Endothelial cell (in vitro differentiated cells): ENCODE measurements around the gene UTY. TPM values are rescaled to one million over a fixed set of nuclear protein-coding genes. Genes with fewer than 3 reads are reported as not detected.
A peak's percentile ranks its signal among the peaks of the same experiment; 100 is the strongest.

Experiments
- DNase-seq: peaks from one replicate; pipeline ENCODE4 v3.0.0; 2021; ENCODE audit warnings: low spot score
- H3K27ac Mint-ChIP-seq: one replicate; pipeline ENCODE4 v1.8.0; 2021; ENCODE audit warnings: mixed read lengths, inconsistent platforms; ENCODE audit not compliant: unreplicated experiment
- H3K27me3 Mint-ChIP-seq: one replicate; pipeline ENCODE4 v1.8.0; 2021; ENCODE audit warnings: mild to moderate bottlenecking, moderate library complexity, mixed read lengths, inconsistent platforms; ENCODE audit not compliant: unreplicated experiment
- H3K36me3 Mint-ChIP-seq: one replicate; pipeline ENCODE4 v1.8.0; 2021; ENCODE audit warnings: mild to moderate bottlenecking, low read depth, mixed read lengths, inconsistent platforms; ENCODE audit not compliant: unreplicated experiment
- H3K4me1 Mint-ChIP-seq: one replicate; pipeline ENCODE4 v1.8.0; 2021; ENCODE audit warnings: mild to moderate bottlenecking, mixed read lengths, inconsistent platforms; ENCODE audit not compliant: unreplicated experiment
- H3K4me3 Mint-ChIP-seq: one replicate; pipeline ENCODE4 v1.8.0; 2021; ENCODE audit warnings: mild to moderate bottlenecking, mixed read lengths, inconsistent platforms; ENCODE audit not compliant: unreplicated experiment
- H3K9me3 Mint-ChIP-seq: one replicate; pipeline ENCODE4 v1.8.0; 2021; ENCODE audit warnings: mixed read lengths, inconsistent platforms; ENCODE audit not compliant: unreplicated experiment
- total RNA-seq: library from RNA; stranded (reverse); fragmentation: NEBNext Ultra II Directional; extraction: Animal tissue kit (Norgen Biotek cat#: 25700); gene quantifications from one replicate; pipeline ENCODE4 v1.2.1, GENCODE V29; 2021; ENCODE audit not compliant: unreplicated experiment
- TF ChIP-seq, protein P1 (sequence below): fragments of 200-600 bp; sonication (generic); IDR thresholded peaks from one replicate; pipeline ENCODE4 v1.5.0; 2021; ENCODE audit warnings: antibody characterized with exemption; ENCODE audit not compliant: unreplicated experiment

UTY gene
- total RNA-seq, 1 donor from 2014 or later: 36.0 TPM

- peak; percentile 8 for DNase-seq
- peak overlapping the region; percentile 73 for H3K4me3 Mint-ChIP-seq
- H3K9me3 Mint-ChIP-seq: no peaks in the 10 kb centered on the region
- peaks cover 8% of the 10 kb centered on the region for H3K36me3 Mint-ChIP-seq
- peak overlapping the region; percentile 95 for H3K27ac Mint-ChIP-seq
- no peaks in the 10 kb centered on the region for H3K27me3 Mint-ChIP-seq
- TF ChIP-seq, protein P1, sequence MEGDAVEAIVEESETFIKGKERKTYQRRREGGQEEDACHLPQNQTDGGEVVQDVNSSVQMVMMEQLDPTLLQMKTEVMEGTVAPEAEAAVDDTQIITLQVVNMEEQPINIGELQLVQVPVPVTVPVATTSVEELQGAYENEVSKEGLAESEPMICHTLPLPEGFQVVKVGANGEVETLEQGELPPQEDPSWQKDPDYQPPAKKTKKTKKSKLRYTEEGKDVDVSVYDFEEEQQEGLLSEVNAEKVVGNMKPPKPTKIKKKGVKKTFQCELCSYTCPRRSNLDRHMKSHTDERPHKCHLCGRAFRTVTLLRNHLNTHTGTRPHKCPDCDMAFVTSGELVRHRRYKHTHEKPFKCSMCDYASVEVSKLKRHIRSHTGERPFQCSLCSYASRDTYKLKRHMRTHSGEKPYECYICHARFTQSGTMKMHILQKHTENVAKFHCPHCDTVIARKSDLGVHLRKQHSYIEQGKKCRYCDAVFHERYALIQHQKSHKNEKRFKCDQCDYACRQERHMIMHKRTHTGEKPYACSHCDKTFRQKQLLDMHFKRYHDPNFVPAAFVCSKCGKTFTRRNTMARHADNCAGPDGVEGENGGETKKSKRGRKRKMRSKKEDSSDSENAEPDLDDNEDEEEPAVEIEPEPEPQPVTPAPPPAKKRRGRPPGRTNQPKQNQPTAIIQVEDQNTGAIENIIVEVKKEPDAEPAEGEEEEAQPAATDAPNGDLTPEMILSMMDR: no peak
- H3K4me1 Mint-ChIP-seq: peaks cover 48% of the 10 kb centered on the region
These were observed 44.4 kb downstream of the UTY start for GRCh38 chrY:13435206-13435967.

DNA sequence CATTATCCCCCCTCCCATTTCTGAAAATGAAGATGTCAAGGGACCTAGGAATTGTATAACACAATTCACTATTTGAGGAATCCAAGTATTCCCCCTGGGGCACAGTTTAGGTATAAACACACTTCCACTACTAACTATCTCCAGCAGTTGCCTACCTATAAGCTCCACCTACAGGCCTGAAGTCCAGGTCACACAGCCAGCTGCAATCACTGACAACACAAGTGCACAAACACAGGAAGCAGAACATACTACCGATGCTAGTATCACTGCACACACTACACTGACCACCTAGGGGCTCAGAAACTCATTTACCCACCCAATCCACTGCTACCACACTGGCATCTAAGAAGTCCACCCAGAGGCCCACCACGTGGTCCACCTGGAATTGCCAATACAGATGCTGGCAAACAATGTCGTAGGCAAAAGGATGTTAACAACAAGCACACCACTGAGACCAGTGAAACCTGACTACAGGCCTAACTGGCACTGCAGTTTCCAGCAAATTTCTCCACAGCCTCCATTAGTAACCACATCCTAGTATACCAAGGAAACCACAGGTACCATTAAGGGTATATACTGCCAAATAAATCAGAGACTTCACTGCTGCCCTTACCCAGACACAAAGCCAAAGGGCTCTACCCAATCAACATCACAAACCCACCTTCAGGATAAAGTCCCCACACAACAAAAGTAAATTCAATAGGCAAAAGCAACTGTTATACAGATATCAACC, 47.4 kb downstream of the UTY start:
- Mint-ChIP-seq H3K36me3 (peaks cover 29% of the 10 kb centered on the region), H3K9me3 (peaks cover 5% of the 10 kb centered on the region), H3K27ac (peak overlapping the region; percentile 83), H3K4me3 (no peak overlapping the region), H3K4me1 (peaks cover 41% of the 10 kb centered on the region), H3K27me3 (peaks cover 4% of the 10 kb centered on the region)
- TF ChIP-seq, protein P1: no peak
- no peak for DNase-seq

DNA sequence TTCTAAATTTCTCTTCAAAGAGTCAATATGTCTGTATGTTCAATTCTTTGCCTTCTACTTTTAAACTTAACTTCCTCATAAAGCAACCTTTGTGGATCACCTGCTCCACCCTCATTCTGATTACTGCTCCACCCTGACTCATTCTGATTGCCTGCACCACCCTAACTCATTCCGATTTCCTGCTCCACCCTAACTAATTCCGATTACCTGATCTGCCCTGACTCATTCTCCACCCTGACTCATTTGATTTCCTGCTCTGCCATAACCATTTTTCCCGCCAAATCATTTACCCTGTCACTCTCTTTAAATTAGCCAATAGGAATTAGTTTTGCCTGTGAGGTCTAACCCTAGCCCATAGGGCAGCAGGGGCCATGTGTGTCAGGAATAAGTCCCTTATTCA, 50.3 kb downstream of the UTY start:
- peaks cover 4% of the 10 kb centered on the region for H3K27me3 Mint-ChIP-seq
- H3K9me3 Mint-ChIP-seq: peaks cover 5% of the 10 kb centered on the region

DNA sequence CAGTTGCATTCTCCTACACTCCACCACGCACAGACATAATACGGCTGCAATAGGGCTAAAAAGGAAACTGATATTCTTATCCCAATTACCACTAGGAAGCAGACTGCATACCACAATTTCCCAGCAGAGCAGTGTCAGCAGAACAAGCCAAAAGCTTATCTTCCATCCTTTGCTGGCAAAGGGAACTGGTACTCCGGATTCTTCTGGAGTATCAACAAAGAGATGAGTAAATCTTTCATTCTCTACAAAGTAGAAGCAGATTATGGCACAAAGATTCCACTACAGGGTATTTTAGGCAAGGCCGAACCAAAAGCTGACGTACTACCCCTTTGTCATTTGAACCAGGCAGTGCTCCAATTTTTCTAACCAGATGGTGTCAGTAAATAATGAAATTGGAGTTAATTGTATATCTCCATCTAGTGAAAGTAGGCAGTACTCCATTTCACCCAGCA, 56.5 kb downstream of the UTY start:
- TF ChIP-seq, protein P1: no peak
- H3K4me3 Mint-ChIP-seq: no peak overlapping the region
- H3K9me3 Mint-ChIP-seq: no peaks in the 10 kb centered on the region
- no peaks in the 10 kb centered on the region for H3K27me3 Mint-ChIP-seq
- H3K36me3 Mint-ChIP-seq: peaks cover 33% of the 10 kb centered on the region
- H3K27ac Mint-ChIP-seq: peak overlapping the region; percentile 70
- peaks cover 36% of the 10 kb centered on the region for H3K4me1 Mint-ChIP-seq
- no peak for DNase-seq

More for the DNA sequence above, 50.3 kb downstream of the UTY start:
- DNase-seq: no peak
- Mint-ChIP-seq H3K36me3 (peaks cover 46% of the 10 kb centered on the region), H3K27ac (no peak overlapping the region), H3K4me3 (peak overlapping the region; percentile 48), H3K4me1 (peaks cover 35% of the 10 kb centered on the region)
- TF ChIP-seq, protein P1: no peak
